HepG2 (cell line): Measurements from ENCODE around the gene NRN1L. TPM values are rescaled to one million over a fixed set of nuclear protein-coding genes. Genes with fewer than 3 reads are reported as not detected.

Experiments
- ATAC-seq: fragments of 200-7000 bp; cut with Tn5 transposase; 3 replicates; pipeline ENCODE4 v1.9.1; 2020; ENCODE audit warnings: mild to moderate bottlenecking, moderate library complexity
- BruUV-seq: library from RNA; stranded (reverse); fragments of 400-500 nt; replicated peaks from 2 replicates; lab custom pipeline; 2021; lab: Mats Ljungman, UMichigan
- CTCF ChIA-PET: fragments of 300-600 bp; formaldehyde crosslinking; extraction: SDS; loops from one replicate; lab custom pipeline; 2021; ENCODE audit warnings: low total read pairs, inconsistent platforms, low intra/inter-chr PET ratio; lab: Yijun Ruan, JAX
- POLR2A ChIA-PET: fragments of 350-600 bp; sonication (Branson Sonifier 250); formaldehyde crosslinking; loops from one replicate; lab custom pipeline; 2020; ENCODE audit warnings: antibody characterized with exemption, inconsistent platforms; lab: Yijun Ruan, JAX
- DNase-seq: peaks from one replicate; pipeline ENCODE4 v3.0.0-alpha.2; 2015; ENCODE audit warnings: low spot score
- FAIRE-seq: peaks from 3 replicates; lab custom pipeline; 2011; peaks lifted over from hg19 to GRCh38; lab: Jason Lieb, UNC
- H2AFZ ChIP-seq: one replicate; pipeline ENCODE4 v1.6.1; 2011; ENCODE audit warnings: low read length, inconsistent platforms
- H3K27ac ChIP-seq: fragments of 300-600 bp; 3 replicates; pipeline ENCODE4 v1.8.0; 2011; ENCODE audit warnings: mixed run types, mild to moderate bottlenecking, mixed read lengths, low read length, inconsistent platforms; ENCODE audit not compliant: insufficient read depth; ENCODE audit errors: extremely low read length
- H3K27me3 ChIP-seq, 2 experiments: fragments of 200-600 bp in 1 of 2; 2 replicates in 1 of 2; 3 replicates in 1 of 2; pipeline versions ENCODE4 v1.6.0 to v1.8.0; 2011; ENCODE audit warnings: low read length in 2 of 2, mild to moderate bottlenecking in 2 of 2, moderate library complexity in 2 of 2, inconsistent platforms in 1 of 2; ENCODE audit not compliant: insufficient read depth in 2 of 2, control insufficient read depth in 1 of 2
- H3K36me3 ChIP-seq, 2 experiments: fragments of 200-600 bp in 1 of 2; replicated peaks in 1 of 2; 2 replicates in 1 of 2; 3 replicates in 1 of 2; pipeline versions ENCODE4 v1.5.1 to v1.8.0; 2011; ENCODE audit warnings: low read length in 2 of 2, inconsistent platforms in 1 of 2; ENCODE audit not compliant: insufficient read depth in 2 of 2, control insufficient read depth in 1 of 2
- H3K4me1 ChIP-seq: 2 replicates; pipeline ENCODE4 v1.5.1; 2012; ENCODE audit warnings: low read length, inconsistent platforms; ENCODE audit not compliant: insufficient read depth
- H3K4me2 ChIP-seq: 2 replicates; pipeline ENCODE4 v1.6.0; 2011; ENCODE audit warnings: low read depth, low read length, inconsistent platforms
- H3K4me3 ChIP-seq, 3 experiments: fragments of 200-600 bp in 1 of 3; sonication (generic), shearing (Covaris generic) in 1 of 3; replicated peaks in 1 of 3; 2 replicates each; pipeline ENCODE4 v1.5.1; 2011 to 2016; ENCODE audit warnings: low read length in 3 of 3, inconsistent platforms in 2 of 3, low read depth in 2 of 3, mild to moderate bottlenecking in 2 of 3, control low read depth in 1 of 3, mixed read lengths in 1 of 3; ENCODE audit not compliant: insufficient read depth in 1 of 3
- H3K79me2 ChIP-seq: one replicate; pipeline ENCODE4 v1.6.1; 2011; ENCODE audit warnings: low read length, inconsistent platforms; ENCODE audit not compliant: insufficient read depth
- H3K9ac ChIP-seq: 2 replicates; pipeline ENCODE4 v1.6.0; 2011; ENCODE audit warnings: mild to moderate bottlenecking, low read depth, low read length, inconsistent platforms; ENCODE audit not compliant: insufficient read depth
- H3K9me3 ChIP-seq: 2 replicates; pipeline ENCODE4 v1.5.1; 2012; ENCODE audit warnings: mild to moderate bottlenecking, low read length
- H4K20me1 ChIP-seq: 2 replicates; pipeline ENCODE4 v1.6.0; 2011; ENCODE audit warnings: inconsistent platforms, mild to moderate bottlenecking, low read length, moderate library complexity; ENCODE audit not compliant: insufficient read depth
- AGO1 ChIP-seq: fragments of 200-400 bp; formaldehyde crosslinking; IDR thresholded peaks from 2 replicates; pipeline ENCODE4 v1.6.1; 2017; ENCODE audit warnings: mild to moderate bottlenecking, low read depth, low read length, moderate library complexity; ENCODE audit not compliant: poor library complexity, severe bottlenecking
- CTCF ChIP-seq: sonication (generic); formaldehyde crosslinking; IDR thresholded peaks from 2 replicates; pipeline ENCODE4 v1.5.0; 2020; ENCODE audit warnings: mild to moderate bottlenecking, missing genetic modification reagents, moderate library complexity
- IRF2 ChIP-seq: IDR thresholded peaks from 2 replicates; pipeline ENCODE4 v1.6.1; 2018; ENCODE audit warnings: missing genetic modification reagents, missing compliant biosample characterization
- MEIS1 ChIP-seq: sonication (generic); formaldehyde crosslinking; IDR thresholded peaks from 2 replicates; pipeline ENCODE4 v1.9.0; 2021; ENCODE audit warnings: mild to moderate bottlenecking, missing genetic modification reagents, moderate library complexity, borderline replicate concordance
- PAF1 ChIP-seq: IDR thresholded peaks from 2 replicates; pipeline ENCODE4 v1.6.1; 2016; ENCODE audit warnings: missing genetic modification reagents, missing compliant biosample characterization
- POLR2A ChIP-seq, 2 experiments: IDR thresholded peaks; 2 replicates each; pipeline ENCODE4 v1.6.1; 2011; ENCODE audit warnings: low read depth in 2 of 2, low read length in 2 of 2, mild to moderate bottlenecking in 1 of 2, moderate library complexity in 1 of 2; ENCODE audit not compliant: insufficient read depth in 1 of 2
- POLR2G ChIP-seq: fragments of 200-400 bp; formaldehyde crosslinking; IDR thresholded peaks from 2 replicates; pipeline ENCODE4 v1.6.1; 2018; ENCODE audit warnings: mild to moderate bottlenecking, low read depth, low read length, moderate library complexity
- REPIN1 ChIP-seq: sonication (generic); formaldehyde crosslinking; IDR thresholded peaks from 2 replicates; pipeline ENCODE4 v1.8.0; 2022; ENCODE audit warnings: missing genetic modification reagents, low read depth, mild to moderate bottlenecking, borderline replicate concordance
- STAG1 ChIP-seq: sonication (generic); formaldehyde crosslinking; IDR thresholded peaks from 2 replicates; pipeline ENCODE4 v1.4.0; 2020; ENCODE audit warnings: missing genetic modification reagents
- TEAD3 ChIP-seq: optimal IDR thresholded peaks from 2 replicates; pipeline ENCODE3; 2016; ENCODE audit warnings: borderline replicate concordance
- ZBTB33 ChIP-seq: sonication (generic); formaldehyde crosslinking; IDR thresholded peaks from 2 replicates; pipeline ENCODE4 v1.4.0; 2020; ENCODE audit warnings: missing genetic modification reagents
- ZBTB38 ChIP-seq: sonication (generic); formaldehyde crosslinking; IDR thresholded peaks from 2 replicates; pipeline ENCODE4 v1.5.1; 2020; ENCODE audit warnings: mild to moderate bottlenecking, missing genetic modification reagents
- ZFP36L1 ChIP-seq: sonication (generic); formaldehyde crosslinking; IDR thresholded peaks from 2 replicates; pipeline ENCODE4 v1.8.0; 2022; ENCODE audit warnings: mild to moderate bottlenecking, missing genetic modification reagents, moderate library complexity
- ZNF225 ChIP-seq: sonication (generic); formaldehyde crosslinking; IDR thresholded peaks from 2 replicates; pipeline ENCODE4 v1.4.0; 2020; ENCODE audit warnings: mild to moderate bottlenecking, missing genetic modification reagents
- ZNF326 ChIP-seq: sonication (generic); formaldehyde crosslinking; IDR thresholded peaks from 2 replicates; pipeline ENCODE4 v1.4.0; 2020; ENCODE audit warnings: missing genetic modification reagents, borderline replicate concordance
- ZNF451 ChIP-seq: sonication (generic); formaldehyde crosslinking; IDR thresholded peaks from 2 replicates; pipeline ENCODE4 v1.5.0; 2020; ENCODE audit warnings: mild to moderate bottlenecking, missing genetic modification reagents
- WGBS: methylation state at CpG from one replicate; pipeline ENCODE4 v1.1.6; 2017; ENCODE audit warnings: low lambda C conversion rate; 5-methylcytosine and 5-hydroxymethylcytosine counted together
- in situ Hi-C: cut with HindIII; loops from 2 replicates; pipeline ENCODE4 v1.10.0; 2017; ENCODE audit warnings: low pct_unique_long_range_greater_than_20kb; ENCODE audit not compliant: extremely low pct_ligation_motif_present
- intact Hi-C: fragments of 100-400 bp; cut with micrococcal nuclease; formaldehyde crosslinking; loops from one replicate; pipeline ENCODE4 v1.10.0; 2022; ENCODE audit not compliant: unreplicated experiment
- polyA plus RNA-seq, 8 experiments: library from polyadenylated mRNA; depleted of rRNA in 3 of 8; stranded (reverse) in 7 of 8; unstranded in 1 of 8; fragments of >200 nt; fragmentation: Illumina TruSeq in 4 of 8; extraction: Trizol in 4 of 8; gene quantifications; 2 replicates each; pipeline versions ENCODE4 v1.2.1 to v1.2.3, GENCODE V29; 2011 to 2016; ENCODE audit warnings: low read depth in 4 of 8, missing spikeins in 1 of 8, mixed read lengths in 1 of 8; ENCODE audit not compliant: insufficient read depth in 1 of 8
- total RNA-seq, 5 experiments: library from RNA; depleted of rRNA; stranded (reverse); fragments of >200 nt; fragmentation: Illumina TruSeq; extraction: Trizol; gene quantifications; 2 replicates each; pipeline ENCODE4 v1.2.3, GENCODE V29; 2016; ENCODE audit warnings: low read depth in 1 of 5
- TF ChIP-seq, protein P1 (sequence below): sonication (generic); formaldehyde crosslinking; IDR thresholded peaks from 2 replicates; pipeline ENCODE4 v1.9.0; 2022; ENCODE audit warnings: missing genetic modification reagents, mild to moderate bottlenecking, borderline replicate concordance

The NRN1L gene
- total and polyA plus RNA-seq, 2 of the 13 experiments (the other 11 are each of a cell fraction or from before 2014, with no cell fraction given) = 0.53 to 1.2 TPM

DNA sequence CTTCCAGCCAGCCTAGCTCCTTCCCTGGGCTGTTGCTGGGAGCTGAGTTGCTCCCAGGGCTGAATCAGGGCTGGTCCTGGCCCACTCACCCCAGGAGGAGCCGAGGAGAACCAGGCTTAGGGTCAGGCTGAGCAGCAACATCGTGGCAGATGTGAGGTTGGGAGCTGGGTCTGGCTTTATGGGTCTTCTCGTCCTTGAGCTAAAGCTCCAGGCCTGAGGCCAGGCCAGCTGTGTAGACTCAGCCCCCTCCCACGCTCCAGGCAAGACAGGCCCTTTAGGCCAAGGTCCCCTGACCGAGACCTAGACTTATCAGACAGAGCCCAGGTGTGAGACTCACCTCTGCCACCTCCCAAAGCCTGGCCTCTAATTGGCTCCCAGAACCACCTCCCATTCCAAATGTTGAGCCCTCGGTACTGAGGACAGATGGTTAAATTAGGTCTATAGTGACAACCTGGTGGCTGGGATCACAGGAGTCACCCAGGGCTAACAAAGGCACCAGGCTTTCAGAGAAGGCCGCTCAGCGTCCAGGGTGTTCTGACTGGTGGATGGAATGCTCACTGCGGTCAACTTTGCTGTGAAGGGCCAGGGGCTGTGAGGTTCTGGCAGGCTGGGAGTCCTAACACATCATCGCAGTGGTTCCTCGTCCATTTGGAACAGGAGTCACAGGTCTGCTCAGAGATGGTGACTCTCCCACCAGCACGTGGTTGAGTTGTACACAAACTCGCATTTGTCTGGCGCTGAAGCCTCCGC is 47.2 kb downstream of the NRN1L start, which contains the start of gene CTRL:
CTRL (minus strand) TSS at position 151 of the 750 bp plus-strand sequence; CDS start at position 141, 10 bp downstream.
- no peak within 1 kb of the TSS for H3K27ac ChIP-seq
- intact Hi-C loops (no loop called here), in situ Hi-C loops (loop anchor here (10.0 kb wide), 1 partner anchor 267 kb away; the partner anchor contains the start of genes ACD, C16orf86, ENKD1 and PARD6A)
- peaks cover 20% of the 10 kb centered on the region for H3K4me1 ChIP-seq
- FAIRE-seq (peak; percentile 30), DNase-seq (peak; percentile 45), ATAC-seq (no peak)
- peaks cover 16 to 24% of the 10 kb centered on the region in 2 experiments for H3K36me3 ChIP-seq
- H3K9me3 ChIP-seq = no peaks in the 10 kb centered on the region
- no peaks in the 10 kb centered on the region; the same call in 1 of the 2 replicates for H4K20me1 ChIP-seq
- H3K9ac ChIP-seq = no peak within 1 kb of the TSS
- CTCF ChIA-PET = interaction anchor here (0.9 kb wide), 1 partner anchor 115 kb away, joined by 3 read pairs; no protein-coding TSS in a partner anchor
- BruUV-seq = no TSS peak
- no peak within 1 kb of the TSS for H3K4me3 ChIP-seq
- peaks cover 17% of the 10 kb centered on the region for H3K79me2 ChIP-seq
- H2AFZ ChIP-seq = no peak within 1 kb of the TSS
- POLR2A ChIA-PET = interaction anchor here (0.9 to 2.4 kb wide), 4 partner anchors 11 to 38 kb away, joined by 3 to 8 read pairs (median 4); partner anchors contain the start of gene LCAT
- 93% methylated on average over 13 of the region's 15 CpGs for WGBS
- no peaks in the 10 kb centered on the region; a peak in 1 of 5 replicates for H3K27me3 ChIP-seq
- no peak within 1 kb of the TSS for H3K4me2 ChIP-seq
- no peak for TF ChIP-seq ZFP36L1 (CRISPR knock-in tag)
- TF ChIP-seq ZNF451 = 0 out of 2 replicates have a peak, but pooled peaks have one; percentile 21
- peak; percentile 12; the same call in 1 of the 2 replicates for TF ChIP-seq STAG1 (CRISPR knock-in tag)
- peak; percentile 50; the same call in 1 of the 2 replicates for TF ChIP-seq ZNF326 (CRISPR knock-in tag)
- TF ChIP-seq, protein P1, sequence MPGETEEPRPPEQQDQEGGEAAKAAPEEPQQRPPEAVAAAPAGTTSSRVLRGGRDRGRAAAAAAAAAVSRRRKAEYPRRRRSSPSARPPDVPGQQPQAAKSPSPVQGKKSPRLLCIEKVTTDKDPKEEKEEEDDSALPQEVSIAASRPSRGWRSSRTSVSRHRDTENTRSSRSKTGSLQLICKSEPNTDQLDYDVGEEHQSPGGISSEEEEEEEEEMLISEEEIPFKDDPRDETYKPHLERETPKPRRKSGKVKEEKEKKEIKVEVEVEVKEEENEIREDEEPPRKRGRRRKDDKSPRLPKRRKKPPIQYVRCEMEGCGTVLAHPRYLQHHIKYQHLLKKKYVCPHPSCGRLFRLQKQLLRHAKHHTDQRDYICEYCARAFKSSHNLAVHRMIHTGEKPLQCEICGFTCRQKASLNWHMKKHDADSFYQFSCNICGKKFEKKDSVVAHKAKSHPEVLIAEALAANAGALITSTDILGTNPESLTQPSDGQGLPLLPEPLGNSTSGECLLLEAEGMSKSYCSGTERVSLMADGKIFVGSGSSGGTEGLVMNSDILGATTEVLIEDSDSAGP (CRISPR knock-in tag) = 0 out of 2 replicates have a peak, but pooled peaks have one; percentile 41
- TF ChIP-seq POLR2A (IDR thresholded peaks at IDR 0.05; ENCODE audit: insufficient read depth in 1 of 2, low read depth in 2 of 2, low read length in 2 of 2) = 0 out of 4 replicates have a peak, but pooled peaks of 1 of the 2 experiments have one; percentile 25
- TF ChIP-seq IRF2 (CRISPR knock-in tag) = no peak
- TF ChIP-seq ZBTB38 (CRISPR knock-in tag) = no peak; the same call in 1 of the 2 replicates
- no peak for TF ChIP-seq AGO1
- peak; percentile 25; the same call in 1 of the 2 replicates for TF ChIP-seq CTCF (CRISPR knock-in tag)
- no peak for TF ChIP-seq MEIS1 (CRISPR knock-in tag)
- TF ChIP-seq ZBTB33 (CRISPR knock-in tag) = peak; percentile 92
- TF ChIP-seq REPIN1 (CRISPR knock-in tag) = 0 out of 2 replicates have a peak, but pooled peaks have one; percentile 18
- TF ChIP-seq TEAD3 (CRISPR knock-in tag) = peak; percentile 99
- peak; percentile 68; the same call in 1 of the 2 replicates for TF ChIP-seq PAF1 (CRISPR knock-in tag)
- TF ChIP-seq POLR2G = 0 out of 2 replicates have a peak, but pooled peaks have one; percentile 31
- peak; percentile 49; the same call in 1 of the 2 replicates for TF ChIP-seq ZNF225 (CRISPR knock-in tag)
